GM23248 (cell line): ENCODE results near the gene RHOB.

ENCODE experiments used
- EZH2 ChIP-seq: fragments of 200-600 bp; sonication (generic); IDR thresholded peaks from 2 replicates; pipeline ENCODE4 v1.6.1; 2018; ENCODE audit warnings: antibody characterized with exemption, mild to moderate bottlenecking; ENCODE audit not compliant: insufficient read depth, poor library complexity, severe bottlenecking
- EZH2phosphoT487 ChIP-seq: fragments of 200-600 bp; sonication (generic); IDR thresholded peaks from 2 replicates; pipeline ENCODE4 v1.6.1; 2018; ENCODE audit warnings: antibody characterized with exemption, moderate library complexity, mild to moderate bottlenecking, low read depth; ENCODE audit not compliant: insufficient read depth

DNA sequence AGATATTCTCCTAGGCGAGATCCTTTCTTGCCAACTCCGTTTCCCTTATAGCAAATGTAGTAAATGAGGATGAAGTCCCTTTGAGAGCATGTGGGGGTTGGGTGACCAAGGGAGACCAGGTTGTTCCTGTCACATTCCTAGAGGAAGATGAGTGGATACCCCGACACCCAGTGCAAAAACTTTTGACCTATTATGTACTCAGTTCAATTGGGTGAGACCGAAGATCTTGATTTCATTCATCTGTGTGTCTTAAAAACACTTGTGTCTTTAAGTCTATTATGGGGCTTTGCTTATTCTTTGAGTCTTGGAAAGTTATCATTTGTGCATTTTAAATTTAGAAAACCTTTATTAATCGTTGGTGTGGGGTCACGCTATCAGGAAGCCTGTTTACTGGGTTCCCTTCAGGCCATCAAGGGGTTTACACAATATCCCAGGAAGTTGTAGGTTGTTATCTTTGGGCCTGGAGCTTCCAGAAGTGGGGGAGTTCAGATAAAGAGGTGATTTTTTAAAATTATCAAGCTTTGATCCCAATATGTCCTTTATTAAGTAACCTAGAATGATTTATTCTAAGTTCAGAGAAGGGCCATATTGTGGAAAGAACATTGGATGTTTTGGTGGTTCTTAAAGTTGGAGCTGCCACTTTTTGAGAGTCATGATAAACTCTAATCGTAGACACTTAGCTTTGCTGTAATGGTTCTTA is 2.8 kb downstream of the RHOB start:
- TF ChIP-seq EZH2phosphoT487 = no peak
- no peak for TF ChIP-seq EZH2
